HEK293 (cell line): Measurements from ENCODE around the gene DDOST.

Source experiments
- PBX3 ChIP-seq: sonication (generic); formaldehyde crosslinking; IDR thresholded peaks from 2 replicates; pipeline ENCODE4 v1.8.1; 2022; ENCODE audit warnings: mild to moderate bottlenecking, moderate library complexity, missing genetic modification reagents
- ZBTB8A ChIP-seq: fragments of 450-650 bp; formaldehyde crosslinking; IDR thresholded peaks from 2 replicates; pipeline ENCODE4 v1.5.1; 2016; ENCODE audit warnings: missing biosample characterization, missing genetic modification characterization
- ZNF639 ChIP-seq: fragments of 450-650 bp; formaldehyde crosslinking; IDR thresholded peaks from 2 replicates; pipeline ENCODE4 v1.5.1; 2016; ENCODE audit warnings: missing biosample characterization, missing genetic modification characterization

- TF ChIP-seq PBX3 = no peak
- no peak for TF ChIP-seq ZNF639 (tag by site-specific recombination)
- no peak for TF ChIP-seq ZBTB8A (tag by site-specific recombination)
These were observed 39.6 kb upstream of the DDOST start for GRCh38 chr1:20700636-20701215.
